Mammary epithelial cell (primary cell): Measurements from ENCODE around the gene PNPT1.

Experiments used
- EZH2 ChIP-seq: IDR thresholded peaks from 2 replicates; pipeline ENCODE4 v1.6.1; 2012; ENCODE audit warnings: low read length, inconsistent platforms, borderline replicate concordance
- TF ChIP-seq, protein P1 (sequence below), 2 donors: IDR thresholded peaks in 1 of 2; conservative IDR thresholded peaks in 1 of 2; 2 replicates each; pipeline ENCODE4 v1.5.1; 2011 to 2012; ENCODE audit warnings: inconsistent platforms in 2 of 2, low read length in 2 of 2, mild to moderate bottlenecking in 2 of 2, control low read depth in 1 of 2, low read depth in 1 of 2; ENCODE audit not compliant: insufficient read depth in 1 of 2; ENCODE audit errors: extremely low read depth in 1 of 2

DNA sequence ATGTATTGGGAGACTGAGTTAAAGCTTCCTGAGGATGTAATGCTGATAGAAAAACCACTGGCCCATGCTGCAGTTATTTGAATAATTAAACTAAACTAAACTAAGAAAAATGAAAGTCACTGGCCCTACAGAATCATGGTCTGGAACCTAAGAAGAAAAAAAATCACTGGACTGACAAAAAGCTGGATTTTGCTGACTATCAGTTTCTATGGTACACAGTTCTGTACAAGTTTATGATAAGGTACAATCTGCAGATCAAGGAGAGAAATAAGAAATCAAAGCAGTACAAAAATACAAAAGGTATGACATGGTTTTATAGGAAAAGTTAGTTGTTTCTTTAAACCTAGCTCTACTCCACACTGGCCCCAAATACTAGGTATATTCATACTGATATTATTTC is 91.8 kb downstream of the PNPT1 start:
- TF ChIP-seq, protein P1, sequence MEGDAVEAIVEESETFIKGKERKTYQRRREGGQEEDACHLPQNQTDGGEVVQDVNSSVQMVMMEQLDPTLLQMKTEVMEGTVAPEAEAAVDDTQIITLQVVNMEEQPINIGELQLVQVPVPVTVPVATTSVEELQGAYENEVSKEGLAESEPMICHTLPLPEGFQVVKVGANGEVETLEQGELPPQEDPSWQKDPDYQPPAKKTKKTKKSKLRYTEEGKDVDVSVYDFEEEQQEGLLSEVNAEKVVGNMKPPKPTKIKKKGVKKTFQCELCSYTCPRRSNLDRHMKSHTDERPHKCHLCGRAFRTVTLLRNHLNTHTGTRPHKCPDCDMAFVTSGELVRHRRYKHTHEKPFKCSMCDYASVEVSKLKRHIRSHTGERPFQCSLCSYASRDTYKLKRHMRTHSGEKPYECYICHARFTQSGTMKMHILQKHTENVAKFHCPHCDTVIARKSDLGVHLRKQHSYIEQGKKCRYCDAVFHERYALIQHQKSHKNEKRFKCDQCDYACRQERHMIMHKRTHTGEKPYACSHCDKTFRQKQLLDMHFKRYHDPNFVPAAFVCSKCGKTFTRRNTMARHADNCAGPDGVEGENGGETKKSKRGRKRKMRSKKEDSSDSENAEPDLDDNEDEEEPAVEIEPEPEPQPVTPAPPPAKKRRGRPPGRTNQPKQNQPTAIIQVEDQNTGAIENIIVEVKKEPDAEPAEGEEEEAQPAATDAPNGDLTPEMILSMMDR (conservative IDR thresholded peaks at IDR 0.05 in 1 of 2, IDR thresholded peaks at IDR 0.05 in 1 of 2; ENCODE audit: extremely low read depth in 1 of 2, insufficient read depth in 1 of 2, low read depth in 1 of 2, low read length in 2 of 2) = no peak
- TF ChIP-seq EZH2 = no peak
